OCI-LY3 (cell line): ENCODE results near the gene PUM1.

Experiments used
- H2AFZ ChIP-seq: fragments of 200-600, 300-600 bp; shearing (Covaris generic); 2 replicates; pipeline ENCODE4 v1.6.0; 2014; ENCODE audit warnings: antibody characterized with exemption, low read depth, low read length
- H3K27ac ChIP-seq: fragments of 200-600, 300-600 bp; sonication (generic); 2 replicates; pipeline ENCODE4 v1.5.1; 2014; ENCODE audit warnings: mild to moderate bottlenecking, low read length, moderate library complexity, mixed read lengths
- H3K27me3 ChIP-seq: fragments of 200-600, 300-600 bp; sonication (generic); 2 replicates; pipeline ENCODE4 v1.6.1; 2014; ENCODE audit warnings: low read depth, low read length, mixed read lengths
- H3K36me3 ChIP-seq: fragments of 200-600, 300-600 bp; sonication (generic); replicated peaks from 2 replicates; pipeline ENCODE3; 2014; ENCODE audit warnings: low read depth, low read length, mixed read lengths
- H3K4me1 ChIP-seq: fragments of 300-600, 200-600 bp; sonication (generic); 2 replicates; pipeline ENCODE4 v1.6.1; 2014; ENCODE audit warnings: low read length, mixed read lengths
- H3K4me2 ChIP-seq: fragments of 200-600, 300-600 bp; sonication (generic); 2 replicates; pipeline ENCODE4 v1.6.1; 2014; ENCODE audit warnings: low read length, mixed read lengths
- H3K4me3 ChIP-seq: fragments of 300-600, 200-600 bp; sonication (generic); 2 replicates; pipeline ENCODE4 v1.5.1; 2014; ENCODE audit warnings: antibody characterized with exemption, mild to moderate bottlenecking, low read length, moderate library complexity
- H3K79me2 ChIP-seq: fragments of 300-600, 200-600 bp; shearing (Covaris generic); 2 replicates; pipeline ENCODE4 v1.6.1; 2014; ENCODE audit warnings: mild to moderate bottlenecking, low read length, mixed read lengths
- H3K9ac ChIP-seq: fragments of 300-600, 200-600 bp; shearing (Covaris generic); 2 replicates; pipeline ENCODE4 v1.6.0; 2014; ENCODE audit warnings: mild to moderate bottlenecking, low read length, moderate library complexity
- H3K9me3 ChIP-seq: fragments of 200-600, 300-600 bp; shearing (Covaris generic); 2 replicates; pipeline ENCODE4 v1.6.1; 2014; ENCODE audit warnings: low read length, mixed read lengths; ENCODE audit not compliant: insufficient read depth
- H4K20me1 ChIP-seq: fragments of 200-600, 300-600 bp; sonication (generic); 2 replicates; pipeline ENCODE4 v1.6.1; 2016; ENCODE audit warnings: low read length, mixed read lengths; ENCODE audit not compliant: insufficient read depth
- EZH2phosphoT487 ChIP-seq: fragments of 200-600 bp; shearing (Covaris generic); IDR thresholded peaks from 2 replicates; pipeline ENCODE4 v1.6.1; 2018; ENCODE audit warnings: antibody characterized with exemption, mixed run types, low read depth
- TF ChIP-seq, protein P1 (sequence below): fragments of 200-600, 300-600 bp; sonication (generic); IDR thresholded peaks from 2 replicates; pipeline ENCODE4 v1.5.1; 2014; ENCODE audit warnings: antibody characterized with exemption, low read length, low read depth

The PUM1 gene

DNA sequence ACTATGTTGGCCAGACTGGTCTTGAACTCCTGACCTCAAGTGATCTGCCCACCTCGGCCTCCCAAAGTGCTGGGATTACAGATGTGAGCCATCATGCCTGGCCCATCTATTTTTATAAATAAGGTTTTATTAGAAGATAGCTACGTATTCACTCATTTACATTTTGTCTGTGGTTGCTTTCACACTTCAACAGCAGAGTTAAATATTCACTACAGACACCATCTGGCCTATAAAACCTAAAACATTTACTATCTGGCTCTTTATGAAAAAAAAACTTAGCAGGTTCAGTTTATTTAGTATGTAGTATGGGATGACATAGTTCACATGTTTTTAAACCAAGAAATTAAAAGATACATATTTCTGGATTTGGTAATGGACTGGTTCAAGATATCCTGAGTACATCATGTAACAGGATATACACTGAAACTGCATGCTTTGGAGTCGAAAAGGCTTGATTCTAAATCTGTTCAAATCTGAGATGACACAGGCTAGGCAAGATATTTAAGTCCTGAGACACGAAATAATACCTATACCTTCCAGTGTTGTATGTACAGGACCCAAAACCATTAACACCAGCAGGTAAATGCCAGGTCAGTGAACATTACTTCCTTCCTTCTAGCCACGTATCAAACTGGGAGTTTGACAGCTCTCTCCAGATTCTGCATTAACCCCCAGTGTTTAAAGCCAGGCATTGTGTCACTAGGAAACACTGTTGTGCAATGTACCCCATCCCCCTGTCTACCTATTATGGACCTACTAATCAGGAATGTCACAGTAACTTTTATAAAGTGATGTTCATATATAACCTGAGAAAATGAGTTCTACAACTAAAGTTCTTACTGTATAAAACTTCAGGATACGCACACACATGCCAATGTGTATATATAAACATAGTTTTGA lies 102.7 kb downstream of the PUM1 start:
- no peak overlapping the region for H3K4me2 ChIP-seq
- H3K9ac ChIP-seq, result no peak overlapping the region
- H3K4me1 ChIP-seq, result peaks cover 20% of the 10 kb centered on the region
- peaks cover 34% of the 10 kb centered on the region for H4K20me1 ChIP-seq
- no peaks in the 10 kb centered on the region for H3K9me3 ChIP-seq
- H3K27ac ChIP-seq, result peak overlapping the region; percentile 19; the same call in 1 of the 2 replicates
- TF ChIP-seq, protein P1, sequence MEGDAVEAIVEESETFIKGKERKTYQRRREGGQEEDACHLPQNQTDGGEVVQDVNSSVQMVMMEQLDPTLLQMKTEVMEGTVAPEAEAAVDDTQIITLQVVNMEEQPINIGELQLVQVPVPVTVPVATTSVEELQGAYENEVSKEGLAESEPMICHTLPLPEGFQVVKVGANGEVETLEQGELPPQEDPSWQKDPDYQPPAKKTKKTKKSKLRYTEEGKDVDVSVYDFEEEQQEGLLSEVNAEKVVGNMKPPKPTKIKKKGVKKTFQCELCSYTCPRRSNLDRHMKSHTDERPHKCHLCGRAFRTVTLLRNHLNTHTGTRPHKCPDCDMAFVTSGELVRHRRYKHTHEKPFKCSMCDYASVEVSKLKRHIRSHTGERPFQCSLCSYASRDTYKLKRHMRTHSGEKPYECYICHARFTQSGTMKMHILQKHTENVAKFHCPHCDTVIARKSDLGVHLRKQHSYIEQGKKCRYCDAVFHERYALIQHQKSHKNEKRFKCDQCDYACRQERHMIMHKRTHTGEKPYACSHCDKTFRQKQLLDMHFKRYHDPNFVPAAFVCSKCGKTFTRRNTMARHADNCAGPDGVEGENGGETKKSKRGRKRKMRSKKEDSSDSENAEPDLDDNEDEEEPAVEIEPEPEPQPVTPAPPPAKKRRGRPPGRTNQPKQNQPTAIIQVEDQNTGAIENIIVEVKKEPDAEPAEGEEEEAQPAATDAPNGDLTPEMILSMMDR, result no peak
- no peak for TF ChIP-seq EZH2phosphoT487
- no peaks in the 10 kb centered on the region for H3K27me3 ChIP-seq
- peaks cover 40% of the 10 kb centered on the region for H3K79me2 ChIP-seq
- peaks cover 52% of the 10 kb centered on the region for H3K36me3 ChIP-seq
- no peak overlapping the region for H2AFZ ChIP-seq
- H3K4me3 ChIP-seq, result no peak overlapping the region

DNA sequence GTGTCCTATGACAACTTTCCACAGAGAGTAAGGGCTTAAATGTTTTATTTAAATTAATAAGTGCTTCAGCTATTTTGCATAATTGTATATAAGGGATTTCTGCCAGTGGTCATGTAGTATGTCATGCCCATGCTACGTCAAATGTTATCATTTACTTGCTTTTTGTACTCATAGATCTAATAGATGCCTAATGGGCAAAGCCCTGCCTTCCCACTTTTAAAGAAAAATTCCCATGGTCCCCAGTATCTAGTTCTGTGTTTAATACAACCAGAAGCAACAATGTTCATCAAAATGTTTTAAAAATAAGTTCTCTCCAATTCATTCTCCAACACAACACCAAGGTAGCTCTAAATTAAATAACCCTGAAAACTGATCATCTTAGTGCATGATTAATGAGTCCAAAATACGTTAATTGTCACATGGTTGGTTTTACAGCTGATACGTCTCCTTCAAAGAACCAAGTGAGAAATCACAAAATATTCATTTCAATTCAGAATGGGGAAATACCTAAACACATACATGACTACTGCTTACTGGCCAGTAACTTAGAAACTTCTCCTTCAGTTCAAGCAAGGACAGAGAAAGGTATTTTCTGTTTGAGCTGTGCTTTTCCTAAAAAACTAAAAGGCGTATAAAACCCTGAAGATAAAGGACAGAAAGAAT lies 107.8 kb downstream of the PUM1 start:
- TF ChIP-seq EZH2phosphoT487, result no peak
- TF ChIP-seq, protein P1, result no peak
- Histone ChIP-seq H4K20me1 (peaks cover 33% of the 10 kb centered on the region), H3K36me3 (peaks cover 33% of the 10 kb centered on the region), H3K4me2 (peak overlapping the region; percentile 38), H3K9me3 (no peaks in the 10 kb centered on the region), H3K27me3 (no peaks in the 10 kb centered on the region), H3K79me2 (peaks cover 55% of the 10 kb centered on the region), H3K4me3 (no peak overlapping the region), H3K27ac (peak overlapping the region; percentile 45), H2AFZ (no peak overlapping the region), H3K4me1 (peaks cover 21% of the 10 kb centered on the region), H3K9ac (no peak overlapping the region)

DNA sequence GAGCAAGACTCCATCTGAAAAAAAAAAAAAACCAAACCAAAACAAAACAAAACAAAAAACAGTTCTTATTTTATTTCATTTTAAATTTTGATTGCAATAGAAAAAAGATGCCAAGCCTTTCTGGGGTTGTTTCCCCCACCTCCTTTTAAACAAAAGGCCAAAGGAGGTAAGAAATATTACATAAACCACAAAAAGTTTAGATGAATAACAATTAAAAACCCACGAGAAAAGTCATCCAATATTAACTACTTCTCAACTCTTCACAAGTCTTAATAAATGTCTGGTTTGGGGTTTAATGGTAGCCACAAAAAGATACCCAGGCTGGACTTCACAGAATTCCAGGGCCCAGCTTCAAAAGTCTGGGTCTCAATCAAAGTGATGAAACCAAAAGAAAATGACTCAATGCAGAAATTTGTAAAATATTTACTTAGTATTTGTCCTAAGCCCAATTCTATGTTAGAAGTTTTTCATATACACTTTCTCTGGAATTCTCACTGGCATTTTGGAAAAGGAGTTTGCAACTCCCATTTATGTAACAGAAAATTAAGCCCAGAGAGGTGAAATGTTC lies 110.0 kb downstream of the PUM1 start:
- Histone ChIP-seq H3K79me2 (peaks cover 49% of the 10 kb centered on the region), H3K36me3 (peaks cover 43% of the 10 kb centered on the region), H3K4me2 (no peak overlapping the region), H3K27me3 (no peaks in the 10 kb centered on the region), H2AFZ (no peak overlapping the region), H3K27ac (no peak overlapping the region), H3K4me1 (peaks cover 22% of the 10 kb centered on the region), H3K9me3 (no peaks in the 10 kb centered on the region), H3K9ac (no peak overlapping the region), H4K20me1 (peaks cover 38% of the 10 kb centered on the region), H3K4me3 (no peak overlapping the region)
- no peak for TF ChIP-seq EZH2phosphoT487
- TF ChIP-seq, protein P1, result no peak

DNA sequence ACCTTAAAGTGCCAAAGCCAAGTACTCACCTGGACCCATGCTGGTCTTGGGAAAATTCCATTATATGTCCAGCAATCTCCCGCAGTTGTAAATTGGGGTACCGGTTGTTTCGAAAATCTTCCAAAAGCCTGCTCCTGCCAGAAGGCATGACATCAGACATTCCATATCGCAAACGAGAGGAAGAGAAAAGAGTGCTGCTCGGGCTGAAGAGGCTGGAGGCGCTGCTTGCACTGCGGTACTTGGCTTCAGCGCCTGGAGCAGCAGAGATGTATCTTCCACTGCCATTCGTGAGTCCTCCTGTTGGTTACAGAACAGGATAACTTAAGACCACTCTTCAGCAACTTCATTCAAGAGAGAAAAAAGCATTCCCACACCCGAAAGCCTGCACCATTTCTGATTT lies 111.8 kb downstream of the PUM1 start:
- Histone ChIP-seq H4K20me1 (peaks cover 33% of the 10 kb centered on the region), H3K4me3 (no peak overlapping the region), H3K9me3 (no peaks in the 10 kb centered on the region), H2AFZ (no peak overlapping the region), H3K27me3 (no peaks in the 10 kb centered on the region), H3K36me3 (peaks cover 48% of the 10 kb centered on the region), H3K4me1 (peaks cover 30% of the 10 kb centered on the region), H3K4me2 (no peak overlapping the region), H3K9ac (no peak overlapping the region), H3K79me2 (peaks cover 31% of the 10 kb centered on the region), H3K27ac (no peak overlapping the region)
- no peak for TF ChIP-seq EZH2phosphoT487
- TF ChIP-seq, protein P1, result no peak
